ENCODE results near the gene DBT. TPM values are rescaled to one million over a fixed set of nuclear protein-coding genes. Genes with fewer than 3 reads are reported as not detected.
A peak's percentile ranks its signal among the peaks of the same experiment; 100 is the strongest.

DBT gene
- total RNA-seq, 1 experiment from 2014 or later = 9.1 TPM

- Mint-ChIP-seq H3K36me3 (ENCODE audit: insufficient read depth, unreplicated experiment) (peaks cover 35% of the 10 kb centered on the region), H3K27ac (ENCODE audit: low read depth, unreplicated experiment) (no peak overlapping the region), H3K9me3 (ENCODE audit: unreplicated experiment) (no peaks in the 10 kb centered on the region), H3K4me1 (ENCODE audit: insufficient read depth, unreplicated experiment) (no peaks in the 10 kb centered on the region), H3K27me3 (ENCODE audit: insufficient read depth, unreplicated experiment) (no peaks in the 10 kb centered on the region), H3K4me3 (ENCODE audit: unreplicated experiment) (no peak overlapping the region)
- TF ChIP-seq, protein P1, sequence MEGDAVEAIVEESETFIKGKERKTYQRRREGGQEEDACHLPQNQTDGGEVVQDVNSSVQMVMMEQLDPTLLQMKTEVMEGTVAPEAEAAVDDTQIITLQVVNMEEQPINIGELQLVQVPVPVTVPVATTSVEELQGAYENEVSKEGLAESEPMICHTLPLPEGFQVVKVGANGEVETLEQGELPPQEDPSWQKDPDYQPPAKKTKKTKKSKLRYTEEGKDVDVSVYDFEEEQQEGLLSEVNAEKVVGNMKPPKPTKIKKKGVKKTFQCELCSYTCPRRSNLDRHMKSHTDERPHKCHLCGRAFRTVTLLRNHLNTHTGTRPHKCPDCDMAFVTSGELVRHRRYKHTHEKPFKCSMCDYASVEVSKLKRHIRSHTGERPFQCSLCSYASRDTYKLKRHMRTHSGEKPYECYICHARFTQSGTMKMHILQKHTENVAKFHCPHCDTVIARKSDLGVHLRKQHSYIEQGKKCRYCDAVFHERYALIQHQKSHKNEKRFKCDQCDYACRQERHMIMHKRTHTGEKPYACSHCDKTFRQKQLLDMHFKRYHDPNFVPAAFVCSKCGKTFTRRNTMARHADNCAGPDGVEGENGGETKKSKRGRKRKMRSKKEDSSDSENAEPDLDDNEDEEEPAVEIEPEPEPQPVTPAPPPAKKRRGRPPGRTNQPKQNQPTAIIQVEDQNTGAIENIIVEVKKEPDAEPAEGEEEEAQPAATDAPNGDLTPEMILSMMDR (IDR thresholded peaks at IDR 0.05; ENCODE audit: unreplicated experiment) = no peak
- no peak for DNase-seq (ENCODE audit: unreplicated experiment)
- ChIA-PET CTCF (interaction anchor here (0.6 to 1.3 kb wide), 2 partner anchors 162 to 167 kb away, joined by 3 read pairs; no protein-coding TSS in a partner anchor), POLR2A (interaction anchor here (1.3 kb wide), 1 partner anchor 26 kb away, joined by 7 read pairs; no protein-coding TSS in a partner anchor)
- BruUV-seq (replicated peaks) = no TSS peak
- intact Hi-C loops (cut with micrococcal nuclease) = loop anchor here (5.0 kb wide), 1 partner anchor 165 kb away; no protein-coding TSS in a partner anchor
Measured at GRCh38 chr1:100292711-100293110, 43.1 kb upstream of the DBT start.

DNA sequence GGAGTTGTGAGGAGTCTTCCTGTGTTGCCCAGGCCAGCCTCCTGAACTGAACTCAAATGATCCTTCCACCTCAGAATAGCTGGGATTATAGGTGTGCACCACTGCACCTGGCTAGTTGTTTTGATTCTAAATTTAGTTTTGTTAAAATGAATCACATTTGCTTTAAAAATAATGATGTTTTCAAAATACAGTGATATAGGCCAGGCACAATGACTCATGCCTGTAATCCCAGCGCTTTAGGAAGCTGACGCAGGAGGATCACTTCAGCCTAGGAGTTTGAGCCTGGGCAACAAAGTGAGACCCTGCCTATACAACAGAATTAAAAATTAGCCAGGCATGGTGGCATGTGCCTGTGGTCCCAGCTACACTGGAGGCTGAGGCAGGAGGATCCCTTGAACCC, 40.7 kb upstream of the DBT start:
- Mint-ChIP-seq H3K27ac (ENCODE audit: low read depth, unreplicated experiment) (no peak overlapping the region), H3K9me3 (ENCODE audit: unreplicated experiment) (no peaks in the 10 kb centered on the region), H3K36me3 (ENCODE audit: insufficient read depth, unreplicated experiment) (peaks cover 59% of the 10 kb centered on the region), H3K4me1 (ENCODE audit: insufficient read depth, unreplicated experiment) (no peaks in the 10 kb centered on the region), H3K4me3 (ENCODE audit: unreplicated experiment) (no peak overlapping the region), H3K27me3 (ENCODE audit: insufficient read depth, unreplicated experiment) (no peaks in the 10 kb centered on the region)
- intact Hi-C loops (cut with micrococcal nuclease) = loop anchor here (5.0 kb wide), 1 partner anchor 167 kb away; no protein-coding TSS in a partner anchor
- no TSS peak for BruUV-seq (replicated peaks)
- DNase-seq (ENCODE audit: unreplicated experiment) = peak; percentile 7
- POLR2A ChIA-PET = interaction anchor here (0.7 to 1.5 kb wide), 2 partner anchors 22 to 61 kb away, joined by 3 to 5 read pairs; no protein-coding TSS in a partner anchor
- CTCF ChIA-PET = interaction anchor here (0.6 to 1.0 kb wide), 5 partner anchors 11 to 519 kb away, joined by 3 to 4 read pairs (median 3); no protein-coding TSS in a partner anchor
- TF ChIP-seq, protein P1 (IDR thresholded peaks at IDR 0.05; ENCODE audit: unreplicated experiment) = no peak

DNA sequence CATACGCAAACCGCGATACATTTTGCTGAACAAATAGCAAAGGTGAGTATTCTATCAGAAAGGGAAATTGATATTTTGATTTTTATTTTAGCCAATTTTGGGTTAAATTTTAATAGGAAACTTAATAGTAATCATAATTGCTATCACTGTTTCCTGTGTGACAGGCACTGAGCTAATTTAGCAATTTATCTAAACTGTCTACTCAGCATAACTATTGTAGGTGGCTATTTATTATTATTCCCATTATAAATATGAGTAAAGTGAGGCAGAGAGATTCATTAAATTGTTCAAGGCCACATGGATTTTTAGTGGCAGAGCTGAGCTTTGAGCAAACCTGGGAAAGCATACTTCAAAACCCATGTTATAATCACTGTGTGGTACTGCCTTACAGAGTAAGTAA, 37.5 kb upstream of the DBT start:
- intact Hi-C loops (cut with micrococcal nuclease) = no loop called here
- H3K36me3 Mint-ChIP-seq (ENCODE audit: insufficient read depth, unreplicated experiment) = peaks cover 79% of the 10 kb centered on the region
- no peak for DNase-seq (ENCODE audit: unreplicated experiment)
- CTCF ChIA-PET = interaction anchor here (1.4 kb wide), 1 partner anchor 172 kb away, joined by 3 read pairs; no protein-coding TSS in a partner anchor
- no peaks in the 10 kb centered on the region for H3K4me1 Mint-ChIP-seq (ENCODE audit: insufficient read depth, unreplicated experiment)
- no peak overlapping the region for H3K4me3 Mint-ChIP-seq (ENCODE audit: unreplicated experiment)
- POLR2A ChIA-PET = interaction anchor here (0.9 to 1.2 kb wide), 4 partner anchors 11 to 38 kb away, joined by 3 to 4 read pairs (median 3); partner anchors contain the start of genes DBT and RTCA
- no TSS peak for BruUV-seq (replicated peaks)
- no peak overlapping the region for H3K27ac Mint-ChIP-seq (ENCODE audit: low read depth, unreplicated experiment)
- TF ChIP-seq, protein P1 (IDR thresholded peaks at IDR 0.05; ENCODE audit: unreplicated experiment) = no peak
- H3K9me3 Mint-ChIP-seq (ENCODE audit: unreplicated experiment) = no peaks in the 10 kb centered on the region
- no peaks in the 10 kb centered on the region for H3K27me3 Mint-ChIP-seq (ENCODE audit: insufficient read depth, unreplicated experiment)

- Mint-ChIP-seq H3K4me3 (ENCODE audit: unreplicated experiment) (no peak overlapping the region), H3K36me3 (ENCODE audit: insufficient read depth, unreplicated experiment) (peaks cover 89% of the 10 kb centered on the region), H3K27ac (ENCODE audit: low read depth, unreplicated experiment) (no peak overlapping the region), H3K27me3 (ENCODE audit: insufficient read depth, unreplicated experiment) (no peaks in the 10 kb centered on the region), H3K9me3 (ENCODE audit: unreplicated experiment) (no peaks in the 10 kb centered on the region), H3K4me1 (ENCODE audit: insufficient read depth, unreplicated experiment) (no peaks in the 10 kb centered on the region)
- CTCF ChIA-PET = no interaction called here
- BruUV-seq (replicated peaks) = no TSS peak
- no peak for DNase-seq (ENCODE audit: unreplicated experiment)
- TF ChIP-seq, protein P1 (IDR thresholded peaks at IDR 0.05; ENCODE audit: unreplicated experiment) = no peak
- intact Hi-C loops (cut with micrococcal nuclease) = no loop called here
- POLR2A ChIA-PET = interaction anchor here (0.9 kb wide), 1 partner anchor 18 kb away, joined by 3 read pairs; the partner anchor contains the start of gene RTCA
Measured at GRCh38 chr1:100284591-100284990, 35.0 kb upstream of the DBT start.
